IMR-90 (cell line): ENCODE results near the gene VIT. TPM values are rescaled to one million over a fixed set of nuclear protein-coding genes. Genes with fewer than 3 reads are reported as not detected.

Experiments used
- ATAC-seq: fragments of 200-7000 bp; cut with Tn5 transposase; 2 replicates; pipeline ENCODE4 v1.9.1; 2020; ENCODE audit warnings: low read depth, mild to moderate bottlenecking, moderate library complexity
- BruUV-seq: library from RNA; stranded (reverse); fragments of 400-500 nt; replicated peaks from 2 replicates; lab custom pipeline; 2021; lab: Mats Ljungman, UMichigan
- CTCF ChIA-PET: fragments of 300-600 bp; formaldehyde crosslinking; extraction: SDS; loops from one replicate; lab custom pipeline; 2021; ENCODE audit warnings: antibody characterized with exemption; lab: Yijun Ruan, JAX
- POLR2A ChIA-PET: fragments of 300-600 bp; sonication (Branson Sonifier 250); formaldehyde crosslinking; loops from one replicate; lab custom pipeline; 2022; ENCODE audit warnings: antibody characterized with exemption; ENCODE audit not compliant: unreplicated experiment; lab: Charles Lee
- DNase-seq: peaks from one replicate; pipeline ENCODE4 v3.0.0; 2013
- H2AFZ ChIP-seq: replicated peaks from 2 replicates; pipeline ENCODE3; 2013; ENCODE audit warnings: low read length, mild to moderate bottlenecking; ENCODE audit not compliant: poor library complexity
- H2AK5ac ChIP-seq: 2 replicates; pipeline ENCODE4 v1.6.1; 2013; ENCODE audit warnings: low read depth, low read length, inconsistent platforms
- H2AK9ac ChIP-seq: replicated peaks from 2 replicates; pipeline ENCODE3; 2013; ENCODE audit warnings: mild to moderate bottlenecking, low read depth, low read length, moderate library complexity; ENCODE audit not compliant: poor library complexity
- H2BK120ac ChIP-seq: 2 replicates; pipeline ENCODE4 v1.6.1; 2013; ENCODE audit warnings: low read depth, low read length, inconsistent platforms
- H2BK15ac ChIP-seq: 3 replicates; pipeline ENCODE4 v1.6.1; 2013; ENCODE audit warnings: low read depth, low read length, inconsistent platforms
- H2BK20ac ChIP-seq: 2 replicates; pipeline ENCODE4 v1.6.1; 2013; ENCODE audit warnings: low read depth, mild to moderate bottlenecking, inconsistent platforms, low read length, moderate library complexity
- H2BK5ac ChIP-seq: 2 replicates; pipeline ENCODE4 v1.6.1; 2013; ENCODE audit warnings: mild to moderate bottlenecking, low read depth, low read length, inconsistent platforms; ENCODE audit not compliant: poor library complexity, severe bottlenecking
- H3K14ac ChIP-seq: replicated peaks from 2 replicates; pipeline ENCODE4 v1.6.1; 2013; ENCODE audit warnings: low read depth, low read length, inconsistent platforms
- H3K18ac ChIP-seq: 2 replicates; pipeline ENCODE4 v1.6.1; 2013; ENCODE audit warnings: low read depth, low read length, control low read depth
- H3K23ac ChIP-seq: 2 replicates; pipeline ENCODE4 v1.6.1; 2013; ENCODE audit warnings: low read depth, low read length, inconsistent platforms
- H3K27ac ChIP-seq: 2 replicates; pipeline ENCODE4 v1.5.1; 2013; ENCODE audit warnings: mild to moderate bottlenecking, control low read depth, low read length; ENCODE audit not compliant: insufficient read depth
- H3K27me3 ChIP-seq: 2 replicates; pipeline ENCODE4 v1.6.1; 2013; ENCODE audit warnings: low read length; ENCODE audit not compliant: control insufficient read depth, insufficient read depth
- H3K36me3 ChIP-seq: 2 replicates; pipeline ENCODE4 v1.6.1; 2013; ENCODE audit warnings: low read length, mixed read lengths; ENCODE audit not compliant: control insufficient read depth, insufficient read depth
- H3K4ac ChIP-seq: 2 replicates; pipeline ENCODE4 v1.6.1; 2013; ENCODE audit warnings: low read depth, low read length, inconsistent platforms
- H3K4me1 ChIP-seq: 2 replicates; pipeline ENCODE4 v1.6.1; 2013; ENCODE audit warnings: low read length, mixed read lengths; ENCODE audit not compliant: control insufficient read depth, insufficient read depth
- H3K4me2 ChIP-seq: 2 replicates; pipeline ENCODE4 v1.6.1; 2013; ENCODE audit warnings: low read depth, mild to moderate bottlenecking, control low read depth, low read length, moderate library complexity
- H3K4me3 ChIP-seq: 2 replicates; pipeline ENCODE4 v1.5.1; 2013; ENCODE audit warnings: low read depth, mild to moderate bottlenecking, control low read depth, low read length, moderate library complexity; ENCODE audit not compliant: insufficient read depth
- H3K56ac ChIP-seq: 2 replicates; pipeline ENCODE4 v1.6.1; 2013; ENCODE audit warnings: low read length, inconsistent platforms; ENCODE audit not compliant: insufficient read depth; ENCODE audit errors: extremely low read depth
- H3K79me1 ChIP-seq, 2 experiments: 2 replicates each; pipeline ENCODE4 v1.6.1; 2013; ENCODE audit warnings: low read length in 2 of 2, inconsistent platforms in 1 of 2, low read depth in 1 of 2
- H3K9ac ChIP-seq: 2 replicates; pipeline ENCODE4 v1.6.1; 2013; ENCODE audit warnings: low read depth, low read length, control low read depth
- H3K9me1 ChIP-seq: 2 replicates; pipeline ENCODE4 v1.6.1; 2013; ENCODE audit warnings: low read length, inconsistent platforms; ENCODE audit not compliant: insufficient read depth
- H3K9me3 ChIP-seq: 2 replicates; pipeline ENCODE4 v1.6.1; 2013; ENCODE audit warnings: low read length; ENCODE audit not compliant: control insufficient read depth, insufficient read depth
- H4K20me1 ChIP-seq: 2 replicates; pipeline ENCODE4 v1.6.1; 2013; ENCODE audit warnings: low read length, inconsistent platforms; ENCODE audit not compliant: insufficient read depth
- H4K5ac ChIP-seq: 2 replicates; pipeline ENCODE4 v1.6.1; 2013; ENCODE audit warnings: mild to moderate bottlenecking, low read depth, low read length, control low read depth
- H4K8ac ChIP-seq, 2 experiments: 2 replicates each; pipeline ENCODE4 v1.6.1; 2013; ENCODE audit warnings: low read depth in 2 of 2, low read length in 2 of 2, control low read depth in 1 of 2, inconsistent platforms in 1 of 2
- H4K91ac ChIP-seq: 2 replicates; pipeline ENCODE4 v1.6.1; 2013; ENCODE audit warnings: low read depth, low read length, inconsistent platforms; ENCODE audit not compliant: insufficient read depth
- BHLHE40 ChIP-seq: fragments of 150-350 bp; IDR thresholded peaks from 2 replicates; pipeline ENCODE4 v1.6.1; 2016; ENCODE audit warnings: mild to moderate bottlenecking, low read depth, low read length
- CEBPB ChIP-seq: IDR thresholded peaks from 2 replicates; pipeline ENCODE4 v1.6.1; 2012; ENCODE audit warnings: low read depth, low read length, improper control_type of control experiment
- CHD1 ChIP-seq: IDR thresholded peaks from 2 replicates; pipeline ENCODE4 v1.6.1; 2012; ENCODE audit warnings: low read depth, low read length, improper control_type of control experiment
- CTCF ChIP-seq: conservative IDR thresholded peaks from 2 replicates; pipeline ENCODE4 v1.5.1; 2012; ENCODE audit warnings: mild to moderate bottlenecking, low read depth, low read length, improper control_type of control experiment
- ELK1 ChIP-seq: fragments of 150-350 bp; IDR thresholded peaks from 2 replicates; pipeline ENCODE4 v1.6.1; 2016; ENCODE audit warnings: low read depth, mild to moderate bottlenecking, low read length, moderate library complexity, borderline replicate concordance
- FOS ChIP-seq: fragments of 150-350 bp; IDR thresholded peaks from 2 replicates; pipeline ENCODE4 v1.6.1; 2016; ENCODE audit warnings: low read depth, low read length
- MAFK ChIP-seq: IDR thresholded peaks from 2 replicates; pipeline ENCODE4 v1.6.1; 2012; ENCODE audit warnings: low read depth, low read length, improper control_type of control experiment
- MAZ ChIP-seq: IDR thresholded peaks from 2 replicates; pipeline ENCODE4 v1.6.1; 2012; ENCODE audit warnings: low read depth, mild to moderate bottlenecking, low read length, improper control_type of control experiment, moderate library complexity, borderline replicate concordance
- MXI1 ChIP-seq: IDR thresholded peaks from 2 replicates; pipeline ENCODE4 v1.6.1; 2012; ENCODE audit warnings: low read depth, mild to moderate bottlenecking, low read length, moderate library complexity, borderline replicate concordance
- NFE2L2 ChIP-seq: fragments of 150-350 bp; IDR thresholded peaks from 2 replicates; pipeline ENCODE4 v1.6.1; 2016; ENCODE audit warnings: low read depth, mild to moderate bottlenecking, low read length
- POLR2A ChIP-seq: IDR thresholded peaks from 2 replicates; pipeline ENCODE4 v1.6.1; 2012; ENCODE audit warnings: mild to moderate bottlenecking, low read depth, low read length
- RAD21 ChIP-seq: IDR thresholded peaks from 2 replicates; pipeline ENCODE4 v1.6.1; 2012; ENCODE audit warnings: low read length, improper control_type of control experiment
- RCOR1 ChIP-seq: IDR thresholded peaks from 2 replicates; pipeline ENCODE4 v1.6.1; 2012; ENCODE audit warnings: mild to moderate bottlenecking, low read length, improper control_type of control experiment; ENCODE audit not compliant: insufficient replicate concordance
- RFX5 ChIP-seq: IDR thresholded peaks from 2 replicates; pipeline ENCODE4 v1.8.0; 2012; ENCODE audit warnings: low read depth, mild to moderate bottlenecking, low read length, moderate library complexity
- SMC3 ChIP-seq: fragments of 150-350 bp; IDR thresholded peaks from 2 replicates; pipeline ENCODE4 v1.6.1; 2016; ENCODE audit warnings: low read depth, mild to moderate bottlenecking, antibody characterized with exemption, low read length, moderate library complexity
- WGBS, 2 experiments: methylation state at CpG; one replicate each; pipeline versions ENCODE4 v1.1.5 to v1.1.7; 2013; ENCODE audit warnings: missing lambda C conversion rate in 2 of 2; ENCODE audit not compliant: insufficient read length in 1 of 2; ENCODE audit errors: extremely low coverage in 2 of 2; 5-methylcytosine and 5-hydroxymethylcytosine counted together
- dilution Hi-C: fragments of 300-500 bp; cut with HindIII; formaldehyde crosslinking; loops from one replicate; pipeline ENCODE4 v1.14.3; 2018; ENCODE audit warnings: low sequenced_read_pairs; ENCODE audit not compliant: unreplicated experiment
- in situ Hi-C: fragments of 300-500 bp; cut with MboI; formaldehyde crosslinking; loops from 3 replicates; pipeline ENCODE4 v1.14.3; 2019; ENCODE audit warnings: low sequenced_read_pairs, inconsistent platforms, mixed read lengths
- intact Hi-C: fragments of 100-400 bp; cut with micrococcal nuclease; formaldehyde crosslinking; loops from 2 replicates; pipeline ENCODE4 v1.10.0; 2022
- polyA plus RNA-seq, 3 experiments: library from polyadenylated mRNA; depleted of rRNA; stranded (reverse); fragments of >200 nt; gene quantifications; 2 replicates each; pipeline ENCODE4 v1.2.3, GENCODE V29; 2012; ENCODE audit warnings: low replicate concordance in 1 of 3
- total RNA-seq: library from RNA; depleted of rRNA; stranded (reverse); fragments of >200 nt; gene quantifications from 2 replicates; pipeline ENCODE4 v1.2.3, GENCODE V29; 2012
- TF ChIP-seq, protein P1 (sequence below): fragments of 150-350 bp; IDR thresholded peaks from 2 replicates; pipeline ENCODE4 v1.6.1; 2017; ENCODE audit warnings: mild to moderate bottlenecking, antibody characterized with exemption, low read length, low read depth

The VIT gene
- total and polyA plus RNA-seq, 2 of the 4 experiments (the other 2 are of a cell fraction), result under 0.01 TPM; not detected in 1

- TF ChIP-seq FOS, result no peak
- TF ChIP-seq BHLHE40, result no peak
- no peak for TF ChIP-seq CEBPB
- no peak for TF ChIP-seq ELK1
- no peak for TF ChIP-seq CHD1
- TF ChIP-seq RAD21, result no peak
- TF ChIP-seq SMC3, result no peak
- no peak for TF ChIP-seq MAFK
- no peak for TF ChIP-seq MAZ
- TF ChIP-seq CTCF, result no peak
- TF ChIP-seq NFE2L2, result no peak
- TF ChIP-seq POLR2A, result no peak
- TF ChIP-seq RCOR1, result no peak
- TF ChIP-seq, protein P1, sequence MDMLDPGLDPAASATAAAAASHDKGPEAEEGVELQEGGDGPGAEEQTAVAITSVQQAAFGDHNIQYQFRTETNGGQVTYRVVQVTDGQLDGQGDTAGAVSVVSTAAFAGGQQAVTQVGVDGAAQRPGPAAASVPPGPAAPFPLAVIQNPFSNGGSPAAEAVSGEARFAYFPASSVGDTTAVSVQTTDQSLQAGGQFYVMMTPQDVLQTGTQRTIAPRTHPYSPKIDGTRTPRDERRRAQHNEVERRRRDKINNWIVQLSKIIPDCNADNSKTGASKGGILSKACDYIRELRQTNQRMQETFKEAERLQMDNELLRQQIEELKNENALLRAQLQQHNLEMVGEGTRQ, result no peak
- no peak for TF ChIP-seq RFX5
- TF ChIP-seq MXI1, result no peak
- Histone ChIP-seq H2BK120ac (no peak overlapping the region; the same call in 1 of the 2 replicates), H3K4me3 (no peak overlapping the region), H3K9me1 (peaks cover 3% of the 10 kb centered on the region; the same call in 1 of the 2 replicates), H2AFZ (peak overlapping the region; percentile 81), H3K56ac (no peak overlapping the region), H3K4me2 (no peak overlapping the region), H3K9ac (no peak overlapping the region), H2BK5ac (no peak overlapping the region), H4K5ac (no peak overlapping the region), H3K36me3 (no peaks in the 10 kb centered on the region), H4K91ac (no peak overlapping the region), H3K27me3 (no peaks in the 10 kb centered on the region), H3K14ac (0 out of 2 replicates have a peak overlapping the region, but pooled peaks have one; percentile 34), H2BK20ac (peak overlapping the region; percentile 37; the same call in 1 of the 2 replicates), H2BK15ac (no peak overlapping the region), H3K4me1 (peaks cover 3% of the 10 kb centered on the region; the same call in 1 of the 2 replicates), H3K4ac (peak overlapping the region; percentile 11; the same call in 1 of the 2 replicates), H2AK9ac (peak overlapping the region; percentile 44), H3K79me1 (no peaks in the 10 kb centered on the region), H2AK5ac (peak overlapping the region; percentile 64; the same call in 1 of the 2 replicates), H3K23ac (no peak overlapping the region), H3K18ac (no peak overlapping the region), H3K27ac (no peak overlapping the region), H4K8ac (peak overlapping the region in 1 of 2 experiments; percentile 4; a peak in 1 of 4 replicates), H3K9me3 (peaks cover 3% of the 10 kb centered on the region), H4K20me1 (no peaks in the 10 kb centered on the region)
- dilution Hi-C loops, result no loop called here
- 60% methylated on average over 2 of the region's 5 CpGs; no CpG with 5 or more reads in 1 of the 2 experiments for WGBS, 2 experiments
- CTCF ChIA-PET, result no interaction called here
- POLR2A ChIA-PET, result no interaction called here
- no TSS peak for BruUV-seq
- in situ Hi-C loops, result no loop called here
- peak; percentile 59 for ATAC-seq
- peak; percentile 29 for DNase-seq
- intact Hi-C loops, result no loop called here
Observed at GRCh38 chr2:36707050-36707449, 10.5 kb downstream of the VIT start.
